ENCODE data around the gene POGLUT3. TPM values are rescaled to one million over a fixed set of nuclear protein-coding genes. Genes with fewer than 3 reads are reported as not detected.

Gene POGLUT3
- total and polyA plus RNA-seq, 2 of the 8 experiments (the other 6 are each of a cell fraction or from before 2014, with no cell fraction given) = 4.7 to 17.4 TPM

DNA sequence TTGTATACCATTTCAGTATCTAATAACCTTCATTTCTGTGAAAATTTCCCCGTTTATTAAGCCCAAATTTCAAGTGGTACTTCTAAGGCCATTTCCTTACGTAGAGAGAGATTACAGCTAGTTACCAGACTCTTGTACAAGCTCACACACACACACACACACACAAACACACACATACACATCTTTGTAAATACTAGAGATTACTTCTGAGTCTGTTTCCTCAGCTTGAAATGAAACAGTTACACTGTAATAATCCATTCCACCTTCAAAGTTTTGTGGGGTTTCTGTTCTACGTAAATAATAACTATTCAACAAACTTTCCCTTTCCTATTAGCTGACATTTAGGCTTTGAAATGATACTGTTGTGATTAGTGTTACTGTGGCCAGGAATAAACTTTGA lies 6.2 kb downstream of the POGLUT3 start:
- POLR2A ChIA-PET (ENCODE audit: partially characterized antibody) = no interaction called here
- Histone ChIP-seq H3K4me1 (replicated peaks in 1 of 4; ENCODE audit: control insufficient read depth in 3 of 4, insufficient read depth in 4 of 4, low read length in 3 of 4) (peaks cover 0 to 7% (median under 1%) of the 10 kb centered on the region in 4 experiments; a peak in 2 of 7 replicates), H2AFZ (ENCODE audit: low read length) (no peak overlapping the region), H2BK12ac (ENCODE audit: low read depth, low read length) (no peak overlapping the region), H3K79me2 (ENCODE audit: control insufficient read depth in 1 of 2, insufficient read depth in 2 of 2, low read length in 2 of 2) (no peaks in the 10 kb centered on the region), H3K9ac (replicated peaks in 1 of 4; ENCODE audit: extremely low read depth in 1 of 4, low read depth in 3 of 4, low read length in 3 of 4) (no peak overlapping the region), H3K23ac (ENCODE audit: insufficient read length) (no peak overlapping the region), H3K14ac (ENCODE audit: insufficient read length) (no peak overlapping the region), H3K9me3 (ENCODE audit: insufficient read depth in 2 of 2, low read depth in 1 of 2, low read length in 1 of 2) (no peaks in the 10 kb centered on the region), H2AK5ac (ENCODE audit: low read depth, low read length) (no peak overlapping the region), H3K36me3 (ENCODE audit: control insufficient read depth in 2 of 4, insufficient read depth in 4 of 4, low read length in 3 of 4) (no peaks in the 10 kb centered on the region), H3K18ac (ENCODE audit: extremely low read depth, low read length) (no peak overlapping the region), H4K91ac (replicated peaks; ENCODE audit: insufficient read length, low read length) (no peak overlapping the region), H3K27ac (ENCODE audit: low read depth, low read length) (no peak overlapping the region), H2BK120ac (replicated peaks; ENCODE audit: low read depth, low read length) (no peak overlapping the region), H3K79me1 (ENCODE audit: low read depth, low read length) (no peaks in the 10 kb centered on the region), H2BK15ac (ENCODE audit: low read length) (no peak overlapping the region), H4K20me1 (replicated peaks in 1 of 2; ENCODE audit: control insufficient read depth in 1 of 2, insufficient read depth in 2 of 2, low read length in 2 of 2) (no peaks in the 10 kb centered on the region), H4K8ac (ENCODE audit: extremely low read depth, insufficient read depth, low read length) (no peak overlapping the region), H3K4ac (replicated peaks; ENCODE audit: insufficient read length, low read depth, low read length) (no peak overlapping the region), H3K4me3 (ENCODE audit: extremely low read depth in 1 of 4, insufficient read depth in 2 of 4, low read depth in 3 of 4, low read length in 4 of 4) (no peak overlapping the region), H3K56ac (replicated peaks; ENCODE audit: insufficient read length, low read depth, low read length) (no peak overlapping the region), H3K27me3 (replicated peaks in 1 of 4; ENCODE audit: control insufficient read depth in 3 of 4, extremely low read depth in 1 of 4, insufficient read depth in 3 of 4, low read length in 3 of 4) (no peaks in the 10 kb centered on the region), H2BK5ac (ENCODE audit: low read depth, low read length) (no peak overlapping the region), H4K5ac (ENCODE audit: insufficient read length, low read depth, low read length) (no peak overlapping the region), H3K4me2 (ENCODE audit: insufficient read depth in 1 of 2, low read depth in 2 of 2, low read length in 2 of 2) (no peak overlapping the region), H2BK20ac (ENCODE audit: low read length) (no peak overlapping the region), H3K23me2 (ENCODE audit: low read depth, low read length) (no peaks in the 10 kb centered on the region)
- 89% methylated on average over 3 of the region's 3 CpGs; no CpG with 5 or more reads in 1 of the 2 experiments for WGBS, 2 experiments (ENCODE audit: extremely low coverage in 1 of 2, insufficient coverage in 1 of 2, insufficient read length in 1 of 2, insufficient replicate concordance in 2 of 2, low coverage in 1 of 2, low lambda C conversion rate in 2 of 2, missing lambda C conversion rate in 1 of 2)
- no peak for DNase-seq (ENCODE audit: low read depth in 1 of 2, low spot score in 2 of 2)
- FAIRE-seq = no peak
- CTCF ChIA-PET (ENCODE audit: partially characterized antibody) = no interaction called here
- TF ChIP-seq CTBP2 (IDR thresholded peaks at IDR 0.05; ENCODE audit: borderline replicate concordance, insufficient read depth, insufficient read length, low read length) = no peak
